UCSD-AML1 (cell line): ENCODE data around the gene FNBP1L.
"Not testable (repeated sequence)": the region's sequence is repeated elsewhere in the genome, so short reads cannot be mapped to it uniquely, and the experiment has no call there.

Experiments
- DNase-seq: peaks from one replicate; lab custom pipeline; 2025; ENCODE audit not compliant: unreplicated experiment; lab: John Stamatoyannopoulos, UW

Gene FNBP1L

GRCh38 chr1:93528412-93528811, 80.5 kb downstream of the FNBP1L start:
- no peak for DNase-seq

- no peak for DNase-seq
These were observed 83.3 kb downstream of the FNBP1L start for GRCh38 chr1:93531193-93531592.

DNA sequence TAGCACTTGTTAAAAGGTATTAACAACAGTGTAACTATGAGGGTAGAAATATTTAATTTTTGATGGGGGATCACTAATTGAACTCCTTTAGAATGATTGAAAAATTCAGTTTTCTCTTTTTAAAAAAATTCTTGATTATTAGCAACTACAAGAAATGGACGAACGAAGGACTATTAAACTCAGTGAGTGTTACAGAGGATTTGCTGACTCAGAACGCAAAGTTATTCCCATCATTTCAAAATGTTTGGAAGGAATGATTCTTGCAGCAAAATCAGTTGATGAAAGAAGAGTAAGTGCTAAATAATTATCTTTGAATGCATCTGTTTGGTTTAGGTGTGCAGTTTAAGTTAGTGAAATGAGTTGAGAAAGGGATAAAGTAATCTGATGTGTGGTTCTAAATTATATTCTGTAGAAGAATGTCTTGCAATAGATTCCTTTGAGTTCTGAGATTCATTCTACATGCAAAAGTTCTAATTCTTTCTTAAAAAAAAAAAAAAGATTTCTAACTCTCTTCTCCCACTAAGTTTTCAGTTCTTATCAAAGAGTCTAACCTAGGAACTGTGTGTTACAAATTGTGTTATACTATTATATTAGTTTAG, 85.0 kb downstream of the FNBP1L start:
- DNase-seq, result no peak

- DNase-seq, result no peak
These were observed 85.8 kb downstream of the FNBP1L start for GRCh38 chr1:93533677-93534076.

DNA sequence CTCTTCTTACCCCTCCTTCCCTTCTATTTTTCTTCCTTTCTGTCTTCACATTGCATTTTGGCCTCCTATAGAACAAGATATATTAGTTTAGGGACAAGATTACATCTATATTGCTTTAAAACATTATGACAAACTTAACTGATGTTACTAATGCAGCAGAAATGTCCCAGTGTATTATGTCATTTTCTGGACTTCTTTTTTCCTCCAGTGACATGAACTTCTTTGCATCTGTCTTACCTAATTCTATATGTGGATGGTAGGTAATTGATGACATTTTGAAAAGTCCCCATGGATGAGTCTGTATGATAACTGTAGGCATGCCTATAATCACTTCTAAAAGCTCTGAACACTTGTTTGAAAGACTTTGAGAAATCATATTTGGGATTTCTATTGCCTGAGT, 89.5 kb downstream of the FNBP1L start:
- DNase-seq, result no peak

GRCh38 chr1:93537924-93538323, 90.0 kb downstream of the FNBP1L start:
- DNase-seq, result no peak

DNA sequence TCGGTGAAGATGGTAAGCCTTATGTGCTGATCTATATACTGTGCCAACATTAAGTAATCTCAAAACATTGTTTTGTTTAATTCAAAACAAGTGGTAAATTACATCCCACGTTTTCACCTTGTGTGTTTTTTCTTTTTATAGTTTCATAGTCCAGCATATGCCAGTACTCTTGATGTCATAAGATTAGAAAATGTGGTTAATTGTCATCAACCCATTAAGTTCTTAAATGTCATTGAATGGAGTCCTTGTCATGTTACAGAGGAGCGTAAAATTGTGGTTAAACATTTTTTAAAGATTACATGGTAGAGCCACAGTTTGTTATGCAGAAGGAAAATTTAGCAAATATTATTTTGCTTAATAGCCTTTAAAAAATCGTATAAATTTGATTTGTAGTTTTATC, 93.1 kb downstream of the FNBP1L start:
- DNase-seq, result no peak

DNA sequence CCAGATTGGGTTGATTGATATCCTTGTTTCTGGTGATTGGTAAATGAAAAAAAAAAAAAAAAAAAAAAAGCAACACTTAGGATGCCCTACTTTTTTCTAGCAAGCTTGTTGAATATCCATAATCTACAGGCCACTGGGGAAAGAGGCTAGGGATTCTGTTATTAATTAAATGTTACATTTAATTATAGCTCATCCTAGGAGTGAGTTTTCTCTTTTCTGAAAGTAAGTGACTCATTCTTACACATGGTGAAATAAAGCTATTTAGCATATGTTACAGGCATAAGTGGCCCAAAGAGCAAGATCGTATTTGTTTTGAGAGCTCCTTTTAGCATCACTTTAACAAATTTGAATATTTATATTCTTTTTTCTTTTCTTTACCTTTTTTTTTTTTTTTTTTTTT, 94.5 kb downstream of the FNBP1L start:
- no peak for DNase-seq

DNA sequence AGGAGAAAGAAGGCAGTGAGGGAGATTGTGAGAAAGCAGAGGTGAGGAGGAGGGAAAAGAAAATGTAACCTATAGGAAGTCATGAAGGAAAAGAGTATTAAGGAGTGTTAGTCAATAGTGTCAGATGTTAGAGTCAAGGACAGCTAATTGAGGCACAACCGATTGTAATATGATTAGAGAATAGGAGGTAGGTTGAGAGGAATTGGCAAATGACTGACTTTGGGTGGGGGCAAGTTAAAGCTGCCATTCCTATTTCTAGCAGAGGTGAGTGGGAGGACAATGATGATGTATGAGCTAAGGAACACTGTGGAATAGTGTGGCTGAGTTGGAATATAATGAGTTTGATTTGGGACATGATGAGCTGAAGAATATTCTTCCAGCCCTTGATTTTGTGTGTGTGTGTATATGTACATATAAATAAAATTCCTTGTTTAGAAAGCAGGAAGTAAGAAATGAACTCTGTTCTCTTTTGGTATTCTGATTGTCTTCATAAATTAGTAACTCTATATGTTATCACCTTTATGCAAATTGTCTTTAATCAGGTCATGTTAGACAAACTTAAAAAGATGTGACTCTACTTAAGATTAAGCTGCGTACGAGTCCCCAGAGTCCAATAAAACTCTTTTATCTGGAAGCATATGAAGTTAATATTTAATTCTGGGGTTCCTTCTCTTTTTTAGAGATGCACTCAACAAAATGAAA, 98.4 kb downstream of the FNBP1L start:
- no peak for DNase-seq

- DNase-seq, result no peak
These were observed 101.2 kb downstream of the FNBP1L start for GRCh38 chr1:93549131-93549530.

DNA sequence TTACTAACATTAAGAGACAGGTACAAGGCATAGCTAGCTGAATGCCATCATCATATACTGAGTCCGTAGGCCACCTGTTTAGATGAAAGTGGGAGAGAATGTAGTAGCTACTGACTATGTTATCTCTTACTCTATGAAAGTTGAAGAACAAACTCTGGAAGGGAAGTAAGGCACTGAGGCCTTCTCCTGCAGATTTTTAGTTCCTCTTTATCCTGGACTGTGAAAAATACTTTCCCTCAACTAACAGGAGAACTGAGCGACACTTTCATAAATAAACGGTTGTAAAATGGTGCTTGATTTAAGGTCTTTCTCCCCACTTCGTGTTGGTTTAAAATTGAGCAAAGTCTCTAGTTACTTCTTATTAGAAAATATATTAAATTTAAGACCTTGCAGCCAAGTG, 101.9 kb downstream of the FNBP1L start:
- DNase-seq, result no peak

- peak; percentile 20 for DNase-seq
These were observed 105.0 kb downstream of the FNBP1L start for GRCh38 chr1:93552741-93553455.

DNA sequence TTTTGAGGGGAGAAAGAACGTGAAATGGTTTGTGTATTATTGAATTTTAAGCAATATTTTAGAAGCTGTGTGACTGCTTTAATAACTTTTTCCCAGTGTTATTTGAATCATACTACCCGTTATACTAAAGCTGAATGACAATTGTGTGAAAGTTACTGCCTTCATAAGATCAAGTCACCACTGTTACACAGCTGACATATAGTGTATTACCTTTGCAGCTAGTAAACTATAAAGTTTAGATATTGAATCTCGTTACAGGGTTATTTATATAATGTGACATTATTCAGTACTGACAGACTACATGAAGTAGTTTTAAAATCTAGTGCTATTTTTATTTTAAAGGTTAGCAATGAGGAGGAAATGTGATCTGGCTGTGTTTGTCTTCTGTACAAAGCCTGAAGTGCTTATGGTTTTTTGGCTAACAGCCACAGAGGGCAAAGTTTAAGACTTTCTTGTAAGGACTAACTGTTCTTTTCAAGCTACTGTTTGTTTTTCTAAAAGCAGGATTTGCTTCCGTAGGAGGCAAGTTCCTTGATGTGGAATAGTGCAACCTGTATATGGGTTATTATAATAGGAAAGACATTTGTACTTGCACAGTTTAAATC, 106.1 kb downstream of the FNBP1L start:
- not testable (repeated sequence) for DNase-seq

DNA sequence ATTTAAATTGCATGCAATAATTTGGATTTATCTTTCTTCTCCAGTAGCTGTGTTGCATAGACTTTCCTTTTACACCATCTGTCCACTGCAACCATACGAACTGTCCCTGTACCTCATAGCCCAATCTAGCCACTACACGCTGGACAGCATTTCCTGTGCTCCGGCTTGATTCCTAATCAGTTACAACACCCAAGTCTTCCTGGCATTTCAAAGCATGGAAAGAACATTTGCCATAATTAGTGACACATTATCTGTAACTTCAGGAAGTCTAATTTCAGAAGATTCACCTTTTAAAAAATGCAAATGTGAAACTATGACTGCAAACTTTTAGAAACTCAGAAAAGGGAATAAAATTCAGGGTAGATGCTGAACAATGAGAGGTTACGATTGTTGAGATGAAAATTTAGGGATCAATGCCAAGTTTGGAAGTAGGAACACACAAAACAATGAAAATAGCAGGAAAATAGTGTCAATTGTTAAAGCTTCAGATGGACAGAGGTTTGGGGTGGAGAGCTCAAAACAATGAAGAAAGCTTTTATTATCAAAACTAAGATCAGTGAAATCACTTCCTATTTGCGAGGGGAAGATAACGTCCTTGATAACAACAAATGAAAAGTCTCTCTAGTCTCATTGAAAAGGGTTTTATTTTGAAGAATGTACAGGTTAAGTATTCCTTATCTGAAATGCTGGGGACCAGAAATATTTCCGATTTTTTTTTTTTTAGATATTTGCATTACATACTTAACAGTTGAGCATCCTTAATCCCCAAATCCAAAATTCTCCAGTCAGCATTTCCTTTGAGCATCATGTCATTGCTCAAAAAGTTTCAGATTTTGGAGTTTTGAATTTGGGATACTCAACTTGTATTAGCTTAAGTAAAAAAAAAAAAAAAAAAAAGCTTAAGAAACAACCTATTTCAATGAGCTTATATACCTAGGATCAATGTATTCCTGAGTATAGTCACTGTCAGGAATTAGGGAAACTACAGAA, 107.3 kb downstream of the FNBP1L start:
- peak; percentile 22 for DNase-seq

- no peak for DNase-seq
These were observed 108.4 kb downstream of the FNBP1L start for GRCh38 chr1:93556291-93556690.

GRCh38 chr1:93559045-93559444, 111.1 kb downstream of the FNBP1L start:
- no peak for DNase-seq

- DNase-seq, result no peak
These were observed 111.8 kb downstream of the FNBP1L start for GRCh38 chr1:93559695-93560094.

GRCh38 chr1:93565496-93566206, 117.7 kb downstream of the FNBP1L start:
- DNase-seq, result no peak

DNA sequence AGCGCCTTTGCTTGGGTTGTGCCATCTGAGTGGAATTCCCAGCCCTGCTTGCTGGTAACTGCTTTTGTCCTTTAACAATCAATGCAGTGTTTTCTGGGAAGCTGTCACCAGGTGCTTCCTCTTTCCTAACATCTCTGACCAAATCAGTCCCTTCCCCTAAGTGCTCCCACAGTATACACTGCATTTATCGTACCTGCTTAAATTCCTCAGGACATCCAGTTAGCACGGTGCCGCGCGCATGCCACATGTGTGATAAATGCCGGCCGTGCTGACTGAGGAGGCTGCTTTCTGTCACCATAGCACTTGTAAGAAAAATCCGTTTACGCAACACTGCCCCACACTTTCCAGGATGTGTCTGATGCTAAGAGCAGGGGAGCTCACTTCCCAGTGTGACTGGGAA, 118.3 kb downstream of the FNBP1L start:
- DNase-seq, result no peak

- no peak for DNase-seq
These were observed 119.5 kb downstream of the FNBP1L start for GRCh38 chr1:93567255-93567918.
